GM18502 (cell line): ENCODE results near the gene TERF2IP.

Source experiments
- ATAC-seq: cut with Tn5 transposase; IDR thresholded peaks from one replicate; pipeline ENCODE4 v1.9.1; 2021; ENCODE audit warnings: mild to moderate bottlenecking; ENCODE audit not compliant: unreplicated experiment, poor library complexity

Gene TERF2IP

DNA sequence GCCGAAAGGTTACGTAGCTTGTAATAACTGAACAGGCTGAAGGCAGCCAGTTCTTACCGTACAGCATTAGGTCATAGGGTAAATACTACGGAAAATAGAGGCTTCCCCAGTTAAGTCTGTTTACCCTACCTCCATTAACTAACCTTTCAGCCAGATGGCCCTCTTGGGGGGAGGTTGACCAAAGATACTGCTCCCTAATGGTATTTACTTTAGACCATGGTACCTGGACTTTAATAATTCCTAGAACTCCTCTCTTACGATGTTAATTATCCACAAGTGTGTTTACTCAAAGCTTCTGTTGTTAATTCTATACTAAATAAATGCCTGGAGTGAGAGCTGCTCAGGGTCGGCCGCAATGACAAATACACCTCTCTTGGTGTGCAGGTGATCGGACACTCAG, 14.7 kb upstream of the TERF2IP start:
- ATAC-seq = no peak

DNA sequence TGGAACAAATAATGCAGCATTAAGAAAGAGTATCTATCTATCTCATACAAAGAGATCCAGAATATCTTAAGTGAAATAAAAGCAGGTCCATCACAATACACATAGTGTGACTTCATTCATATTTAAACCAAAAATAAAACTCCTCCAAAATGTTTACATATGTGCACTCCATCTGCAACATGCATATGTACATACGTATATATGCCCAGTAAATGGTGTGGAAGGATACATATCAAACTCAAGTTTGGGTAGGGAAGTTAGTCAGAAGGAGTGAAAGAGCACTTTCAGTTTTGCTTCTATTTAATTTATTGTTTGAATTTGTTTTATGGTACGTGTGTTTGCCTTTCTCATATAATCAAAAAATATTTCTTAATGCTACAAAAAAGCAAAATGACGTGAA, 12.5 kb upstream of the TERF2IP start:
- ATAC-seq = no peak

DNA sequence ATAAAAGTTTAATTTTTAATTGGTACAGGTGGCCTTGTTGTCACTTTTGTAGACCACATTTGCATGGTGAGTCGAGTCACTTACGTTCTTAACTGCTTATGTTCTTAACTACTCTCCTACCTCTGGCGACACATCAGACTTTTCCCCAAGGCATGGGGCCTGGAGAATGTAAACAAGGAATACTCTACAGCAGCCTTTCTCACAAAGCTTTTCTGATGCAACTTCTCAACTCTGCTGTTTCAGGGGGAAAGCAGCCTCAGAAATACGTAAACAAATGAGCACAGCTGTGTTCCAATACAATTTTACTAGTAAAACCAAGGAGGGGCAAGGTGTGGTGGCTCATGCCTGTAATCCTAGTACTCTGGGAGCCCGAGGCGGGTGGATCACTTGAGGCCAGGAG, 7.0 kb upstream of the TERF2IP start:
- ATAC-seq = no peak

DNA sequence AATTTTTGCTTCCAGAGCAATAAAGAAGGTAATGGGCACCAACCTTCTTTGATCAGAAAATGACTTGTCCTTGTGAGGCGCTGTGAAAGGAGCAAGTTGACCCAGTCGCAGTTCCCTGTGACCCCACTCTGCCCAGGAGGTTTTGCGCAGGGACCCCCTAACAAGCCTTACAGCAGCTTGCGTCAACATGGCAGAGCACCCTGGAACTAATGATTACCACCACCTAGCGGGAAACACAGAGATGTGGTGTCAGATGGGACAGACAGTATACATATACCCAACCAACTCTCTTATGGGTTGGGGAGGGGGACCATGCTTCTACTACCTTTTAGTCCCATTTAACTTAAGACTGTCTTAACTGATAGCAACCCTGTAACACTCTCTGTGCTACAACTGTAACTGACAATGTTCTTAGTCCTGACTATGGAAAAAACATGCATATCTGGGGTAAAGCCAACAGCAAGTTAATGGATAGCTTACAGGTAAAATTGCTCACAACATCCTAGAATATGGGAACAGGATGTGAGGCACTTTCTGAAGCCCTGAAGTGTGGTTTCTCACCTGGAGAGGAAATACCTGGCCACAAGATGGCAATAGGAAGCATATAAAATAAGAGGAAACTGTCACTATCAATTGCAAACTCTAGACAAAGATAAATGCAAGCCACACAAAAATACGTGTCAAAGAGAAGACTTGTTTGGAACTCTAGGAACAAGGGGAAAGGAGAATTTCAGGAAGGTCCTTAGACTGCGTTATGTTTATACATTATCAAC, 3.1 kb upstream of the TERF2IP start:
- ATAC-seq = no peak

DNA sequence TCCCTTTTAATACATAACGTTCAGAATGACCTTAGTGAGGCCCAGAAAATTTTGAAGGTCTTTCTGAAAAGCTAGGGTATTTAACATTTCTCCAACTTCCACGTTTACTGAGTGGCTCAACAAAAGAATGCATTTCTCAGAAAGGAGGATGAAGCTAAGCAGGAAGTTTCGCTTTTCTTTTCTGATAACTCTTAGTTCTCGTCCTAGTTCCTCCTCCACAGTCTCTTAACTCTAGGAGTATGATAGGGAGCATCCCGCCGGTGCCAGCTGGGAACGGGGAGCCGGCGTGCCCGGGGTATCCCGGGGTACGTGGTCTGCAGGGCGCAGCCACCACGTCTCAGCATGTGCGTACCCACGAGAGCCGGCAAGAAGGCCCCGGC, 471 bp upstream of the TERF2IP start:
- peak; percentile 29 for ATAC-seq

DNA sequence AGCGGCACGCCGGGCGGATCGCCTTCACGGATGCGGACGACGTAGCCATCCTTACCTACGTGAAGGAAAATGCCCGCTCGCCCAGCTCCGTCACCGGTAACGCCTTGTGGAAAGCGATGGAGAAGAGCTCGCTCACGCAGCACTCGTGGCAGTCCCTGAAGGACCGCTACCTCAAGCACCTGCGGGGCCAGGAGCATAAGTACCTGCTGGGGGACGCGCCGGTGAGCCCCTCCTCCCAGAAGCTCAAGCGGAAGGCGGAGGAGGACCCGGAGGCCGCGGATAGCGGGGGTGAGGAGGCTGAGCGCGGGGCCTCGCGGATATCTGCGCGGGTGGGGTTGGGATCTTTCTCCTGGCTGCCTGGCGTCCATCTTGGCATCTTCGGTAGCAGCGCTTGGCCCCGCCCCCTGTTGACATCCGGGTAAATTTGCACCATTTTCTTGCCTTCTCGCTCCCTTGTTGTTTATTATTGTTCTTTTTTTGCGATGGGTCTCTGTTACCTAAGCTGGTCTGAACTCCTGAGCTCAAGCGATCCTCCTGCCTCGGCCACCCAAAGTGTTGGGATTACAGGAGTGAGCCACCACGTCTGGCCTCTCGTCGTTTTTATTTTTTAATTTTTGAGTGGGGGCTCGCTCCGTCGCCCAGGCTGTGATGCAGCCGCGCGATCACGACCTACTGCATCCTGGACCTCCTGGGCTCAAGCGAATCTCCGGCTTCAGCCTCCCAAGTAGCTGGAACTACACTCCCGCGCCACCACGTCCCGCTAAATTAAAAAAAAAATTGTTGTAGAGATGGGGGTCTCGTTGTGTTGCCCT, 898 bp downstream of the TERF2IP start:
- peak; percentile 38 for ATAC-seq

DNA sequence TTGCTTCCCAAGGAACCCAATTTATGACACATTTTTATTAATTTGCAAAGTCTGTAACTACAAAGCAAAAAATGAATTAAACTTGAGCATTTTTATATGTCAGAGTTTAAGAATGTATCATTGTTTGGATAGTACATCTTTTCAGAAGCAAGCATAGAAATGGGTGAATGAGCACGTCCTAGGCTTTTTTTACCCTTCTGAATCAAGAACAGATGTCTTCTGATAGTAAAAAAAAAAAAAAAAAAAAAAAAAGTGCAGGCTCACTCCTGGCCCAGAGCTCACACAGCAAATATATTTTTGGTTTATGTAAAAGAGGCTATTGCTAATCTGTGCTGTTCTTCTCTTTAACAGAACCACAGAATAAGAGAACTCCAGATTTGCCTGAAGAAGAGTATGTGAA, 6.3 kb downstream of the TERF2IP start:
- ATAC-seq = no peak

DNA sequence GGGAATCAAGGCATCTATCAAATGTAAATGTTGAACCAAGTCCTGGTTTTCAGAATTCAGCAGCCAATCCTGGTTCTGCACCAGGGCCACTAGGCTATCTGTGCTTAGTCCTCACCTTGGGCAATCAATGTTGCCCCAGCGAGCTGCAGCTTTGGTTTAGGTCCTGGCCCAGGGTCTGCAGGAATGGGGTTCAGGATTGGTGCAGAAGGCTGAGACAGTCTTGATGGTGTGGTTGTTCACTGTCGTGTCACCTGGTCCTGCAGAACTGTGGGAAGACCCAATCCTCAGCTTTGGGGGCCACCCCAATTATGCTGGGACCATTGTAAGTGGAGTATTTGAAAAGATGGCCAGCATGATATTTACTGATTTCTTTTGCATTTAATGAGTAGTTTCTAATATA, 10.6 kb downstream of the TERF2IP start:
- no peak for ATAC-seq

DNA sequence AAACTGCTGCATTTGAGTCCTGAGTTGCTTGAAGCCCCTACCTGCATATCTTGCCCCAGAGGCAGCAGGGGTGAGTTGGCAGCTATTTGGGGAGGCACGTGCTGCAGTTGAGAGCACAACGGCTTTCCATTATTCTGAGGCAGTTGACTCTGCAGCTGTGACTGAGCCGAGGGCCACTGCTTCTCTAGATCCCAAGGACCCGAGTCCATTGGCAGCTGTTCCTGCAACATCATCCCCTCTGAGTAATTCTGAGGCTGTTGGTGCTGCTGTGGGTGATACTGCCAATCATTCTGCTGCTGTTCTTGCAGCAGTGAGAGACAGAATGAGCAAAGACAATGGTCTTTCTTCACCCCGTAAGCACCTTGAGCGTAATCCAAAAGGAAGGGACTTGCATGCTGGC, 12.7 kb downstream of the TERF2IP start:
- ATAC-seq = no peak

DNA sequence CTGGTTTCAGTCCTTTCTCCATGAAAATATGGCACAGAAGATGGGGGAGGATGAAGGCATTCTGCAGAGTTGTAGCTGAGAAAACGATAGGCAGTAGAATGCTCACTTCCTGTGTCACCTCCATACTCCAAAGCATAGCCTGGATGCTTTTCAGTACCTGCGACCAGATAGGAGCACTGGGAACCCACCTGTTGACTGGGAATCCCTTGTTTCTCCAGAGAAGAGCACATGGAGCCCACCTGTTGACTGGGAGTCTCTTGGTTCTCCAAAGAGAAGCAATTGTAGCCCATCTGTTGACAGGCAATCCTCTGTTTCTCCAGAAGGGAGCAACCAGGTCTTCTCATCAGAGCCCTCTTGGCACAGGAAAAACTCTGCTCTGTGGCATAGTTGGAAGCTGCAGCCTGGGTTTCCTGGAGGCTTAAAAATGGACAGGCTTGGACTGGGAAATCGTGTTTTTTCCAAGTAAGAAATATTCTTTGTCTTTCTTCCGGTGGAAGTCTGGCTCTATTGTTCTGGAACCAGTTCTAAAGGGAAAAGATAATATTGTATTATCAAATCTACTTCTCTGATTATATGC, 13.2 kb downstream of the TERF2IP start:
- no peak for ATAC-seq

DNA sequence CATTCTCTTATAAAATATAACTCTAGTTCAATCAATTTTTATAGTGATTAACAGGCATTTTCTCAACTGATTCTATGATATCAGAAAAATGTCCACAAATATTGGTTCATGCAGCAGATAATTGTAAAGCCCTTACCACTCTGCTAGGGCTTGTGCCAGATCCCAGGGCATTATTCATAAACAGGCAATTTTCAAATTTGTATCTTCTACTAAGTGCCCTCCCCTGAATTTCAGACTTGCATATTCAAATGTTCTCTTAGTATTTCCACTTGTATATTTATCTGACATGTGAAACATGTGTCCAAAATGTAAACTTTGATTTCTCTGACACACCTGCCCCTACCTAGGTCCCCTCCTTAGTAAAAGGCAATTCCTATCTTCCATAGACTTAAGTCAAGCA, 19.9 kb downstream of the TERF2IP start:
- no peak for ATAC-seq

DNA sequence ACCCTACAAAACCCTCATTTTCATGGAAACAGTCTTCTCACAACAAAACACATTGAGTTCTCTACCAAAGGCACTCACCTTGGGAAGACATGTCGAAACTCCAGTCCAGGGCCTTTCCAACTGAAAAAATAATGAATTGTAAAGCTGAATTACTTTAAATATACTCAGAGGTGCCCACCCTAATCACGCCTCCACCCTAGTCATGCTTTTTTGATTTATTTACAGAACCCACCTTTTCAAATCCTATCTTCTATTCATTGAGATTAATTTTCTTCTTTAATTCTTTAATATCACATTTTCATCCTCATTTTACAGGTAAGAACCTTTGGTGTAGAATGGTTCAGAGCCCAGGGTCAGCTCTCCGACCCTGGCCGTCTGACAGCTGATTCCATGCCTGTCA, 29.3 kb downstream of the TERF2IP start, which contains the start of gene CPHXL2:
CPHXL2 (minus strand) TSS at position 101 of the 400 bp plus-strand sequence; CDS start at position 91, 10 bp downstream.
- no peak for ATAC-seq

DNA sequence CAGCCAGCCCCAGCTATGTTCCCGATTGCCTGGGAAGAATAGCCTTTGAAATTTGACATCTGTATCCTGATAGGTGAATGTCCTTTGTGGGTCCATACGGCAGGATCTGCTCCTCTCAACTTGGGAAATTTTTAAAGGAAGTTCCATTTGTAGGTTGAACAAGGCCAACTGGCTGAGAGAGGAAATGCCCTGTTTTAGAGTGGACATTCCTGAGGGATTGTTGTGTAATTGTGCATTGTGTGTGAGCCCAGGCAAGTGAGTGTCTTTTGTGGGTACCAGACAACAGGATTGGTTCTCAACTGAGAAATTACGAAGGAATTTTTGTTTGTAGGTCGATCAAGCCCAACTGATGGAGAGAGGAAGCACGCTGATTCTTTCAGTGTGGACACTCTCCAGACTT, 31.8 kb downstream of the TERF2IP start:
- ATAC-seq = no peak

DNA sequence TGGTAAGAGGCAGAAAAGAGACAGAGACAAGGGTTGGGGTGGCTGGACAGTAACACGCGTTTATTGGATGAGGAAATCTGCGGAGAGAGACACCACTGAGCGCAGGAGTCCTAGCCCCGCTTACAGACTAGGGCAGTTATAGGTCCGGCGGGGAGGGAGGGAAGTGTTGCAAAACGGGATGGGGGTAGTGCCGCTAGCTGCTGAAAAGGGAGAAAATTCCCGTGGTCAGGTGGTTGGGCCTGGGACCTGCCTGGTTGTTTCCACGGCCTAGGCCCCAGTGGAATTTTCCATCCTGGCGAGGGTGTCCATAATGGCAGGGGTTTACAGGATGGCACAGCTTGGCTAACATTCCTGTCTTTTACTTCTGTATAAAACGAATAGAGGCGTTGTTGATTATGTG, 34.7 kb downstream of the TERF2IP start:
- ATAC-seq = no peak

DNA sequence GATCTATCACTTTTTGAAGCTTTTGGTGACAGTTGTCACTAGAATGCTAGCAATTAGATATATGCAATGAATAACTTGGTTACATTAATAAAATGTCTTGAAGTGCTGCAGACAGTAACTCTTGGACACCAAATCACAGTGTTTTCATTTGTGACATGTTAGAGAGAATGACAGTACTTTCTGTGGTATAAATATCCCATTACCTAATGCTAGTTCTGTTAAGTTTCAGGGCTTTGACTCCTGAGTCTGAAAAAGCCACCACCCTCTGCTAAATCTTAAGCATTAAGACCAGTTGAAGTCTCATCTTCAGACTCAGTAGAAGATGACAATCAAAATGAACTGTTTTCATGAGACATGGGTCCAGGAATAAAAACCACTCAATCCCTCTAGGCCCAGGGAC, 39.8 kb downstream of the TERF2IP start:
- no peak for ATAC-seq

DNA sequence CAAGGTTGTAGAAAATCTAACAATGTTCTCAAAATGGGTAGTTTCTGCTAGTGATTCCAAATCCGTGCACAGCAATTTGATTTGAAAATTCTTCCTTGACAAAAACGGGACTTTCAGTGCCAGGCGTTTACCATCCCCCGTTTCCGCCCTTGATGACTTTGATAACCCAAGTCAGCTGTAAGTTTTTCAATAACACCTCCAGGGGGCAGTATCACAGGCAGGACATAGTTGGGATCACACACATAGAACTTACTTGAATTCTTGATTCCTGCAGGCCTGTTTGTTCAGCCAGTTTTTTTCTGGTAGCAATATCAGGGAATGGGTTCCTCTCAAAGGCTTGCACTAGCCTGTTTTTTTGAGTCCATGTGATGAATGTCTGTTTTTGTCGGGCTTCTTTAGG, 48.1 kb downstream of the TERF2IP start:
- no peak for ATAC-seq

DNA sequence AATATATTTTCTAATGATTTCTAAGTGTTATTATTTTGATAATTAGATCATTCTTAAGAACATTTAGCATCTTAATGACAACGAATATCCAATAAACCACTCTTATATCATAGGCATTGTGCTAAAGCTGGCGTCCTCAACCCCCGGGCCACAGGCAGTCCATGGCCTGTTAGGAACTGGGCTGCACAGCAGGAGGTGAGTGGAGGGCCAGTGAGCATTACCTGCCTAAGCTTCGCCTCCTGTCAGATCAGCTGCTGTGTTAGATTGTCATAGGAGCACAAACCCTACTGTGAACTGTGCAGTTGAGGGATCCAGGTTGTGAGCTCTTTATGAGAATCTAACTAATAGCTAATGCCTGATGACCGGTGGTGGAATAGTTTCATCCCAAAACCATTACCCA, 50.0 kb downstream of the TERF2IP start:
- ATAC-seq = no peak

DNA sequence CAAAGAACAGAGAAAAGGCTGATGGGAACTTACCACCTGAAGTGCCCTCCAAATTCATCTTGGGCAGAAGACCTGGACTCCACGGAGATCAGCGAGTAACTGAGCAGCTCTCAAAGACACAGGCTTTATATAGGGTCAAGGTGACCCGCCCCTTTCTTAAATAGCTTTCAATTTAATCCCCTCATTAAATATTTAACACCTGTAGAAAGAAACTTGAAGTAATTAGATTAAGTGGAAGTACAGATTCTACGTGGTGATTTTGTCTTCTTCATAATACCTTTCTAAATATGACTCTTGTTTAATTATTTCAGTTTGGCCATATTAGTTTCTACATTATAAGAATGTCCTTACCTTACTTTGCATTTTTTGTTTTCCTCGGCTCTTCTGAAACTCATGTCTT, 53.8 kb downstream of the TERF2IP start, which contains the start of gene DUXB:
DUXB (minus strand) TSS at position 101 of the 400 bp plus-strand sequence; CDS start at position 58, 43 bp downstream.
- no peak for ATAC-seq

DNA sequence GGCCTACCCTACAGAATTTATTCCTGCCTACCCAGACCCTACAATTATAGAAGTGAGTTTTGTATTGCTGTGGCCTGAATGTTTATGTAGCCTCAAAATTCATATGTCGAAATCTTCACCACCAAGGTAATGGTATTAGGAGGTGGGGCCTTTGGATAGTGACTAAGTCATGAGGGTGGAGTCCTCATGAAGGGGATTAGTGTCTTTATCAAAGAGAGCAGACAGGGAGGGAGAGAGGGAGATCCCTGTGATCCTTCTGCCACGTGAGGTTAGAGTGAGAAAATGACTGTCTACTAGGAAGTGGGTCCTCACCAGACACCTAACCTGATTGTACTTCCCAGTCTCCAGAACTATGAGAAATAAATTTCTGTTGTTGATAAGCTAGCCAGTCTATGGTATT, 54.7 kb downstream of the TERF2IP start:
- no peak for ATAC-seq

DNA sequence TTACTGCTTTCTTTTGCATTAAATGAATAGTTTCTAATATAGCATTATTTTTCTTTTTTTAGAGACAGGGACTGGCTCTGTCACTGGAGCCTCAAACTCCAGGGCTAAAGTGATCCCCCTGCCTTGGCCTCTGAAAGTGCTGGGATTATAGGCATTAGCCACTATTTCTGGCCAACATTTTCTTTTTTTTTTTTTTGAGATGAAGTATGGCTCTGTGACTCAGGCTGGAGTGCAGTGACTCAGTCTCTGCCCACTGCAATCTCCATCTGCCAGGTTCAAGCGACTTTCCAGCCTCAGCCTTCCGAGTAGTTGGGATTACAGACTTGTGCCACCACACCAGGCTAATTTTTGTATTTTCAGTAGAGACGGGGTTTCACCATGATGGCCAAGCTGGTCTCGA, 55.7 kb downstream of the TERF2IP start:
- ATAC-seq = no peak
